ENCODE data around the gene SUSD4.

The SUSD4 gene

GRCh38 chr1:223363856-223364684 lies at the start of gene SUSD4:
TSS of gene SUSD4 (minus strand) at chr1:223364176. CDS start at chr1:223363425, 751 bp downstream.
- peak; percentile 26; the same call in 1 of the 2 replicates for TF ChIP-seq CTCF (IDR thresholded peaks at IDR 0.05; ENCODE audit: control insufficient read depth, extremely low read depth, insufficient read depth)
- H3K4me3 ChIP-seq (ENCODE audit: low read depth, low read length) = peak within 1 kb of the TSS; percentile 58
- DNase-seq (ENCODE audit: low read depth) = peak; percentile 17

- DNase-seq (ENCODE audit: low read depth) = no peak
- no peak for TF ChIP-seq CTCF (IDR thresholded peaks at IDR 0.05; ENCODE audit: control insufficient read depth, extremely low read depth, insufficient read depth)
Observed at GRCh38 chr1:223413216-223413615, 49.2 kb upstream of the SUSD4 start.

GRCh38 chr1:223411710-223412109 lies 47.7 kb upstream of the SUSD4 start:
- DNase-seq (ENCODE audit: low read depth) = no peak

More at GRCh38 chr1:223413216-223413615, 49.2 kb upstream of the SUSD4 start:
- no peak overlapping the region for H3K4me3 ChIP-seq (ENCODE audit: low read depth, low read length)

GRCh38 chr1:223411309-223411708 lies 47.3 kb upstream of the SUSD4 start:
- no peak for TF ChIP-seq CTCF (IDR thresholded peaks at IDR 0.05; ENCODE audit: control insufficient read depth, extremely low read depth, insufficient read depth)
- DNase-seq (ENCODE audit: low read depth) = no peak
- H3K4me3 ChIP-seq (ENCODE audit: low read depth, low read length) = no peak overlapping the region

More at GRCh38 chr1:223411710-223412109, 47.7 kb upstream of the SUSD4 start:
- no peak overlapping the region for H3K4me3 ChIP-seq (ENCODE audit: low read depth, low read length)
- TF ChIP-seq CTCF (IDR thresholded peaks at IDR 0.05; ENCODE audit: control insufficient read depth, extremely low read depth, insufficient read depth) = no peak

GRCh38 chr1:223410036-223410435 lies 46.1 kb upstream of the SUSD4 start:
- no peak for TF ChIP-seq CTCF (IDR thresholded peaks at IDR 0.05; ENCODE audit: control insufficient read depth, extremely low read depth, insufficient read depth)
- DNase-seq (ENCODE audit: low read depth) = no peak
- no peak overlapping the region for H3K4me3 ChIP-seq (ENCODE audit: low read depth, low read length)

- DNase-seq (ENCODE audit: low read depth) = no peak
- no peak for TF ChIP-seq CTCF (IDR thresholded peaks at IDR 0.05; ENCODE audit: control insufficient read depth, extremely low read depth, insufficient read depth)
- H3K4me3 ChIP-seq (ENCODE audit: low read depth, low read length) = no peak overlapping the region
Observed at GRCh38 chr1:223405507-223405906, 41.5 kb upstream of the SUSD4 start.

Data from LNCaP clone FGC (cell line).